Measurements from ENCODE around the gene PTPRO.

DNA sequence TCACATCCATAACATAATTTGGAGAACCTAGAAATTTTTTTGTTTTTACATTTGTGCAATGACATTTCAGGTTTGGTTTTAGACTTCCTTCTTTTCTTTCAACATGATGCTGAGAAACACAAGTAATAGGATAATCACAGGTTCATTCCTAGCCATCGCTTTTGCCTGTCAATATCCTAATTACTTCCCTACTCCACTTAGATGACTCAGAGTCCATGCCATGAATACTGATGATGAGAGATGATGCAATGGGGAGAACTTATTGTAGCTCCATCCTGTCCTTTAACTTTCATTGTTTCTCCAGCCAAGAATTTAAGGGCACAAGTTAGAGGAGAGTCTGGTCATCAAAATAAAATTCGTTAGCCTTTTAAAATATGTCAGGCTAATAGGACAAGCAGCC lies 101.3 kb downstream of the PTPRO start:
- TF ChIP-seq, protein P1, sequence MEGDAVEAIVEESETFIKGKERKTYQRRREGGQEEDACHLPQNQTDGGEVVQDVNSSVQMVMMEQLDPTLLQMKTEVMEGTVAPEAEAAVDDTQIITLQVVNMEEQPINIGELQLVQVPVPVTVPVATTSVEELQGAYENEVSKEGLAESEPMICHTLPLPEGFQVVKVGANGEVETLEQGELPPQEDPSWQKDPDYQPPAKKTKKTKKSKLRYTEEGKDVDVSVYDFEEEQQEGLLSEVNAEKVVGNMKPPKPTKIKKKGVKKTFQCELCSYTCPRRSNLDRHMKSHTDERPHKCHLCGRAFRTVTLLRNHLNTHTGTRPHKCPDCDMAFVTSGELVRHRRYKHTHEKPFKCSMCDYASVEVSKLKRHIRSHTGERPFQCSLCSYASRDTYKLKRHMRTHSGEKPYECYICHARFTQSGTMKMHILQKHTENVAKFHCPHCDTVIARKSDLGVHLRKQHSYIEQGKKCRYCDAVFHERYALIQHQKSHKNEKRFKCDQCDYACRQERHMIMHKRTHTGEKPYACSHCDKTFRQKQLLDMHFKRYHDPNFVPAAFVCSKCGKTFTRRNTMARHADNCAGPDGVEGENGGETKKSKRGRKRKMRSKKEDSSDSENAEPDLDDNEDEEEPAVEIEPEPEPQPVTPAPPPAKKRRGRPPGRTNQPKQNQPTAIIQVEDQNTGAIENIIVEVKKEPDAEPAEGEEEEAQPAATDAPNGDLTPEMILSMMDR (IDR thresholded peaks at IDR 0.05) = no peak
- TF ChIP-seq POLR2A (IDR thresholded peaks at IDR 0.05) = no peak
